ENCODE results near the gene GPR180. TPM values are rescaled to one million over a fixed set of nuclear protein-coding genes. Genes with fewer than 3 reads are reported as not detected.

The GPR180 gene
- total RNA-seq, 1 experiment from 2014 or later, result 8.3 TPM

DNA sequence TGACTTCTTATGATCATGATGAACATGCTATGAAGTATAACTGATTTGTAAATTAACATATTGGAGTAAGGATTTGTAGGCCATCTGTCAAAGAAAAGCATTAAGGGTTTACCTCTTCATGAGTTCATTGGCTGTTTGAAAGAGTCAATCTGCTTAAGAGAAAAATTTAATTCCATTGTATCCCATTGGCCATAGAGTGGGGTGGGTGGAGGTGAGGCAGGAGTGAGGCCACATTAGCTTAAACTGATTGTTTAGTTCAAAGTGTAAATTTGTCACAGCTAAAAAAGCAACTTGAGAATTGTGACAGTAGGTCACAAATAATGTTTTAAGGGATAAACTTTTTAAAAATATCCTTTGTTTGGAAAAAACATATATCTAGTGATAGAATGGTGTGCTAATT lies 11.4 kb downstream of the GPR180 start:
- CTCF ChIA-PET, result no interaction called here

DNA sequence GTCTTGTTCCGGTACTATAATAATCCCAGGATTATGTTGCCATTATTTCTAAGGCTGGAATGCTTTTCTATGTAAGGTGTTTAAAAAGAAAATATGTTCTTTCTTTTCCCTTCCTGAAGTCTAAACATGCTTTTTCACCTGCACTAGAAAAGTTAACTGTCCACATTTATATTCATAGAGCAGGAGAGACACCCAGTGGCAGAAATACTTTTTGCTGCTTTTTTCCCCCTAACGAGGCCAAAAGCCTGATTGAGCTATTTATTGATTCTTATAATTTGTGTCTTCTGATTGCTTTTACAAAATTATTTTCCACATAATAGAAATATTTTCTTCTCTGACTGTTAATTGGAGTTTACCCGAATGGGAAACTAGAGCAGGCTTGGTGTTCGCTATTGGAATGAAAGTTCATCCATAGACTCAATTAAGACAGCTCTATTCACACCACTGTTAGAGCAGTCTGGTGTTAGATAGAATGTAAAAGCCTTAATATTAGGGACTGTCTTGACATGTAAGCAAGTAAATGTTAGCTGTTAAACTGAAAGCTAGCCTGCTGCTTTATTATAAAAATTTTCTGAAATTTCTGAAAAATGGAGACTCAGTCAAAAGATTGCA lies 15.8 kb downstream of the GPR180 start:
- intact Hi-C loops (cut with micrococcal nuclease; ENCODE audit: unreplicated experiment), result loop anchor here (1.0 kb wide), 1 partner anchor 182 kb away; no protein-coding TSS in a partner anchor
- Histone ChIP-seq H3K36me3 (ENCODE audit: insufficient read depth, low read length, poor library complexity, severe bottlenecking) (peaks cover 16% of the 10 kb centered on the region), H3K27me3 (replicated peaks; ENCODE audit: insufficient read depth, low read depth, low read length, poor library complexity) (no peaks in the 10 kb centered on the region), H3K27ac (ENCODE audit: low read depth, low read length, poor library complexity, severe bottlenecking) (no peak overlapping the region), H3K4me1 (ENCODE audit: insufficient read depth, low read length, poor library complexity, severe bottlenecking) (peaks cover 3% of the 10 kb centered on the region), H3K4me3 (ENCODE audit: low read depth, low read length, poor library complexity, severe bottlenecking) (no peak overlapping the region), H3K9me3 (ENCODE audit: low read depth, low read length, poor library complexity, severe bottlenecking) (no peaks in the 10 kb centered on the region)
- ChIA-PET POLR2A (ENCODE audit: low non-redundant PET) (no interaction called here), CTCF (interaction anchor here (0.8 to 2.3 kb wide), 3 partner anchors 68 to 183 kb away, joined by 3 to 19 read pairs (median 4); no protein-coding TSS in a partner anchor)
- DNase-seq (ENCODE audit: low spot score), result peak; percentile 55
- no TSS peak for BruUV-seq (replicated peaks)
- TF ChIP-seq, protein P1, sequence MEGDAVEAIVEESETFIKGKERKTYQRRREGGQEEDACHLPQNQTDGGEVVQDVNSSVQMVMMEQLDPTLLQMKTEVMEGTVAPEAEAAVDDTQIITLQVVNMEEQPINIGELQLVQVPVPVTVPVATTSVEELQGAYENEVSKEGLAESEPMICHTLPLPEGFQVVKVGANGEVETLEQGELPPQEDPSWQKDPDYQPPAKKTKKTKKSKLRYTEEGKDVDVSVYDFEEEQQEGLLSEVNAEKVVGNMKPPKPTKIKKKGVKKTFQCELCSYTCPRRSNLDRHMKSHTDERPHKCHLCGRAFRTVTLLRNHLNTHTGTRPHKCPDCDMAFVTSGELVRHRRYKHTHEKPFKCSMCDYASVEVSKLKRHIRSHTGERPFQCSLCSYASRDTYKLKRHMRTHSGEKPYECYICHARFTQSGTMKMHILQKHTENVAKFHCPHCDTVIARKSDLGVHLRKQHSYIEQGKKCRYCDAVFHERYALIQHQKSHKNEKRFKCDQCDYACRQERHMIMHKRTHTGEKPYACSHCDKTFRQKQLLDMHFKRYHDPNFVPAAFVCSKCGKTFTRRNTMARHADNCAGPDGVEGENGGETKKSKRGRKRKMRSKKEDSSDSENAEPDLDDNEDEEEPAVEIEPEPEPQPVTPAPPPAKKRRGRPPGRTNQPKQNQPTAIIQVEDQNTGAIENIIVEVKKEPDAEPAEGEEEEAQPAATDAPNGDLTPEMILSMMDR (conservative IDR thresholded peaks at IDR 0.05; ENCODE audit: low read depth, low read length), result peak; percentile 74
- TF ChIP-seq EZH2 (IDR thresholded peaks at IDR 0.05; ENCODE audit: borderline replicate concordance, low read depth, low read length, poor library complexity, severe bottlenecking), result no peak

More for the DNA sequence above, 11.4 kb downstream of the GPR180 start:
- no TSS peak for BruUV-seq (replicated peaks)
- intact Hi-C loops (cut with micrococcal nuclease; ENCODE audit: unreplicated experiment), result no loop called here
- Histone ChIP-seq H3K27me3 (replicated peaks; ENCODE audit: insufficient read depth, low read depth, low read length, poor library complexity) (no peaks in the 10 kb centered on the region), H3K9me3 (ENCODE audit: low read depth, low read length, poor library complexity, severe bottlenecking) (no peaks in the 10 kb centered on the region), H3K4me1 (ENCODE audit: insufficient read depth, low read length, poor library complexity, severe bottlenecking) (peaks cover 3% of the 10 kb centered on the region), H3K4me3 (ENCODE audit: low read depth, low read length, poor library complexity, severe bottlenecking) (no peak overlapping the region), H3K36me3 (ENCODE audit: insufficient read depth, low read length, poor library complexity, severe bottlenecking) (peaks cover 10% of the 10 kb centered on the region), H3K27ac (ENCODE audit: low read depth, low read length, poor library complexity, severe bottlenecking) (no peak overlapping the region)
- TF ChIP-seq EZH2 (IDR thresholded peaks at IDR 0.05; ENCODE audit: borderline replicate concordance, low read depth, low read length, poor library complexity, severe bottlenecking), result no peak
- TF ChIP-seq, protein P1 (conservative IDR thresholded peaks at IDR 0.05; ENCODE audit: low read depth, low read length), result no peak
- DNase-seq (ENCODE audit: low spot score), result no peak
- POLR2A ChIA-PET (ENCODE audit: low non-redundant PET), result no interaction called here

DNA sequence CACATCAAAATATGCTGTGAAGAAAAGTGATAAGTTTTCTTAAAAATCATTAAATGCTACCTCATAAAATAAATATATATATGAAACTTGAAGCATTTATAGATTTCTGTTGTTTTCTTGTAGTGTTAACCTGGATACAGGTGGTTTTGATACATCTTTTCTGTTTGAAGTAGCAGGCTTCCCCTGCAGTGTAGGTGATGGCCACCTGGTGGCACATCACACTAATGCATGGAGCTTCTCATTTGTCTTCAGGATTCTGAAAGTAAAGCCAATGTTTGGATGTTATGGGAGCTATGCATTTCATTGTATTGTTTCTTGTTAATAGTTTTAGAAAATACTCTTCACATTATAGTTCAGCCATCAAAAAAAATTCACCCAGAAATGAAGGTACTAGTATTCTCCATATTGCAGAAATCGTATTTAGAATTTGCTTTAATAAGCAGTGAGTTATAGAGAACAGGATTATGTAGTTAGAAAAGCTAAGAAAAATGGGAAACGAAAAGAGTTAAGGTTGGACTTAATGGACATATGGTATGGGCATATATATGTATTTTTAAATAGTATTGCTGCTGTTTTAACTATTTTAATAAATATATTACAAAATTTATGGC lies 18.7 kb downstream of the GPR180 start:
- Histone ChIP-seq H3K4me3 (ENCODE audit: low read depth, low read length, poor library complexity, severe bottlenecking) (no peak overlapping the region), H3K27me3 (replicated peaks; ENCODE audit: insufficient read depth, low read depth, low read length, poor library complexity) (no peaks in the 10 kb centered on the region), H3K9me3 (ENCODE audit: low read depth, low read length, poor library complexity, severe bottlenecking) (no peaks in the 10 kb centered on the region), H3K4me1 (ENCODE audit: insufficient read depth, low read length, poor library complexity, severe bottlenecking) (no peaks in the 10 kb centered on the region), H3K27ac (ENCODE audit: low read depth, low read length, poor library complexity, severe bottlenecking) (no peak overlapping the region), H3K36me3 (ENCODE audit: insufficient read depth, low read length, poor library complexity, severe bottlenecking) (peaks cover 20% of the 10 kb centered on the region)
- intact Hi-C loops (cut with micrococcal nuclease; ENCODE audit: unreplicated experiment), result no loop called here
- DNase-seq (ENCODE audit: low spot score), result peak; percentile 38
- BruUV-seq (replicated peaks), result no TSS peak
- CTCF ChIA-PET, result interaction anchor here (1.5 kb wide), 1 partner anchor 784 kb away, joined by 7 read pairs; no protein-coding TSS in a partner anchor
- POLR2A ChIA-PET (ENCODE audit: low non-redundant PET), result no interaction called here
- TF ChIP-seq, protein P1 (conservative IDR thresholded peaks at IDR 0.05; ENCODE audit: low read depth, low read length), result peak; percentile 76
- no peak for TF ChIP-seq EZH2 (IDR thresholded peaks at IDR 0.05; ENCODE audit: borderline replicate concordance, low read depth, low read length, poor library complexity, severe bottlenecking)

Data from A673 (cell line).